GM21528 (cell line): ENCODE results near the gene ARHGAP33.
"Not testable (repeated sequence)": the region's sequence is repeated elsewhere in the genome, so short reads cannot be mapped to it uniquely, and the experiment has no call there.

Experiments used
- ATAC-seq: cut with Tn5 transposase; IDR thresholded peaks from one replicate; pipeline ENCODE4 v1.9.1; 2021; ENCODE audit warnings: mild to moderate bottlenecking, moderate library complexity; ENCODE audit not compliant: unreplicated experiment, low FRiP score

ARHGAP33 gene

DNA sequence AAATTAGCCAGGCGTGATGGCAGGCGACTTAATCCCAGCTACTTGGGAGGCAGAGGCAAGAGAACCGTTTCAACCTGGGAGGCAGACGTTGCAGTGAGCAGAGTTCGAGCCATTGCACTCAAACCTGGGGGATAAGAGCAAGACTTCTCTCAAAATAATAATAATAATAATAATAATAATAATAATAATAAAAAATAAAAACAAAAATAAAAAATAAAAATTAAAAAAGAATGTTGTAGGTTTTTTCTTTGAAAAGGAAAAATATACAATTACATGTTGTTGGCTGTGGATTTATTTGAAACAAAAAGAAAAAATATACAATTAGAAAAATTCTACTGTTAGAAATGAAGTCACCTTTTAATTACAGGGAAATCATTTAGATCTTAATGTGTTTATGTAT, 48.8 kb downstream of the ARHGAP33 start:
- no peak for ATAC-seq

DNA sequence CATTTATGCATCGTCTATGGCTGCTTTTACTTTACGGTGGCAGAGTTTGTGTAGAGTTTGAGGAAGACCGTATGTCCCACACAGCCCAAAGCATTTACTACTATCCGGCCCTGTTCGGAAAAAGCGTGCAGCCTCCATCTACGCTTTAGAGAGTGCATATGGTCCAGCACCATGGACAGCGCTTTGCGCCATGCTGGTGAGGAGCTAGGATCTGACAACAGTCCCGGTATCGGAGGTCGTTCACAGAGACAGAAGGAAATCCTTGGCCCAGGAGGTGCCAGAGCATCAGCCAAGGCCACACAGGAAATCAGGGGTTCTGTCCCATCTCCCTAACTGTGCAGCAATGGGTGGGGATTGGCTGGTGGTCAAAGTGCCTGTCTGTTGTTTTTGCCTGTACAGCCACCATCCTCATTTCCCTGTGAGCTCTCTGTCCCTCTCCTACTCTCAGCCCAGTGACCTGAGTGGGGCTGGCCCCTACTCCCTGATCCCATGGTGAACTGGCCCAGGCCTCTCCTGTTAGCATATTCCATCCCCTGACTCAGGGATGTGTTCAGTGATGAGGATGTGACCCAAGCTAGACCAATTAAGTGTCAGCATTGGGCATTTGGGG, 53.4 kb downstream of the ARHGAP33 start:
- ATAC-seq, result no peak

DNA sequence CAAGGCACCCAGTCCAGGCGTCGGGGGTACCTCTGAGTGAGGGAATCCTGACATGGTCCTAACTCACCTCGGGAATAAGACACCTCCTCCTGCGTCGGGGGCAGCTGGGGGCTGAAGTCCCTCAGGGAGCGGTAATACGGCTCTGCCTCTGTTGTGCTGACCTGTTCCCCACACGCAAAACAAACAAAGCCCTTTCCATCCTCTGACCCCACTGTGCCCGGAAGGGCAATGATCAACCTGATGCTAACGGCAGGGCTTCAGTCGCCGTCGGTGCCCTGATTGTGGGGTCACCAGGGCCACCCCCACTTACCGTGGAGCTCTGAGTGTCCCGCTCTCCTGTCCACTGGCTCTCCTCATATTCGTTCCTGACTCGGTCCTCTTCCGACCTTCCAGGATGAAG, 55.6 kb downstream of the ARHGAP33 start:
- ATAC-seq, result no peak

- ATAC-seq, result no peak
These were observed 56.7 kb downstream of the ARHGAP33 start for GRCh38 chr19:35832054-35832453.

DNA sequence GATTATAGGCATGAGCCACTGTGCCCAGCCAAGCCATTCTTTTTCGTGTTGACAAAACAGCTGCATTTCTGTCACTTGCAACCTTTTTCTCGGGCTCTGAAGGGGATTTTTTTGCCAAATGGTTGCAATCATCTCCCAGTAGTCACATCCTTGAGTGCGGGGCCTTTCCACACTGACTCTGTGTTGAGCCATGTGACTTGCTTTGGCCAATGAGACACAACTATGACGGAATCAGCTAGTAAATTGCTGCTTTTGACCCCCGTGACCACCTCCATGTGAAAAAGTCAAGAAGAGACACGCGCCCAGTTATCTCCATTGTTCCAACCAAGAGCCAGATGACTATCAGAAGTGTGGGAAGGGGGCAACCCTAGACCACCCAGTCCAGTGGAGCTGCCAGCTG, 58.6 kb downstream of the ARHGAP33 start:
- no peak for ATAC-seq

DNA sequence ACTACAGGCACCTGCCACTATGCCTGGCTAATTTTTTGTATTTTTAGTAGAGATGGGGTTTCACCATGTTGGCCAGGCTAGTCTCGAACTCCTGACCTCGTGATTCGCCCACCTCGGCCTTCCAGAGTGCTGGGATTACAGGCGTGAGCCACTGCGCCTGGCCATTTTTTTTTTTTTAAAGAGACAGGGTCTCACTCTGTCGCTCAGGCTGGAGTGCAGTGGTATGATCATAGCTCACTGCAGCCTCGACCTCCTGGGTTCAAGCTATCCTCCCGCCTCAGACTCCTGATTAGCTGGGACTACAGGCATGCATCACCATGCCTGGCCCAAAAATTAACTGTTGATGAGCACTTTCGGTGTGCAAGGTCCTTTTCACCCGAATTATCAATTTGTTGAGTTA, 60.7 kb downstream of the ARHGAP33 start:
- ATAC-seq, result not testable (repeated sequence)
